Glutamatergic neuron (in vitro differentiated cells): Measurements from ENCODE around the gene SUPT6H. TPM values are rescaled to one million over a fixed set of nuclear protein-coding genes. Genes with fewer than 3 reads are reported as not detected.
A peak's percentile ranks its signal among the peaks of the same experiment; 100 is the strongest.

Source experiments
- DNase-seq: peaks from one replicate; pipeline ENCODE4 v3.0.0; 2022
- H3K27ac Mint-ChIP-seq: one replicate; pipeline ENCODE4 v1.8.0; 2020; ENCODE audit warnings: mild to moderate bottlenecking, mixed read lengths, inconsistent platforms; ENCODE audit not compliant: unreplicated experiment
- H3K27me3 Mint-ChIP-seq: one replicate; pipeline ENCODE4 v1.8.0; 2020; ENCODE audit warnings: mild to moderate bottlenecking, moderate library complexity, mixed read lengths, inconsistent platforms; ENCODE audit not compliant: unreplicated experiment
- H3K36me3 Mint-ChIP-seq: one replicate; pipeline ENCODE4 v1.8.0; 2020; ENCODE audit warnings: mild to moderate bottlenecking, mixed read lengths, inconsistent platforms; ENCODE audit not compliant: unreplicated experiment
- H3K4me1 Mint-ChIP-seq: one replicate; pipeline ENCODE4 v1.8.0; 2020; ENCODE audit warnings: mild to moderate bottlenecking, low read depth, mixed read lengths, inconsistent platforms; ENCODE audit not compliant: unreplicated experiment
- H3K4me3 Mint-ChIP-seq: one replicate; pipeline ENCODE4 v1.8.0; 2020; ENCODE audit warnings: mild to moderate bottlenecking, mixed read lengths, inconsistent platforms; ENCODE audit not compliant: unreplicated experiment
- H3K9me3 Mint-ChIP-seq: one replicate; pipeline ENCODE4 v1.8.0; 2020; ENCODE audit warnings: mild to moderate bottlenecking, moderate library complexity, mixed read lengths, inconsistent platforms; ENCODE audit not compliant: unreplicated experiment
- CTCF ChIP-seq: fragments of 200-600 bp; sonication (generic); IDR thresholded peaks from one replicate; pipeline ENCODE4 v1.5.0; 2021; ENCODE audit not compliant: partially characterized antibody, unreplicated experiment
- total RNA-seq: library from RNA; stranded (reverse); fragmentation: NEBNext Ultra II Directional; extraction: Animal tissue kit (Norgen Biotek cat#: 25700); gene quantifications from one replicate; pipeline ENCODE4 v1.2.1, GENCODE V29; 2021; ENCODE audit not compliant: unreplicated experiment

The SUPT6H gene
- total RNA-seq, 1 donor from 2014 or later: 108 TPM

GRCh38 chr17:28700278-28700677, 38.3 kb downstream of the SUPT6H start:
- Mint-ChIP-seq H3K36me3 (peaks cover 6% of the 10 kb centered on the region), H3K4me1 (no peaks in the 10 kb centered on the region), H3K4me3 (no peak overlapping the region), H3K9me3 (peaks cover 4% of the 10 kb centered on the region), H3K27me3 (peaks cover 8% of the 10 kb centered on the region), H3K27ac (no peak overlapping the region)
- TF ChIP-seq CTCF: no peak
- no peak for DNase-seq

GRCh38 chr17:28700830-28701492, 39.0 kb downstream of the SUPT6H start:
- H3K27me3 Mint-ChIP-seq: peaks cover 10% of the 10 kb centered on the region
- peak overlapping the region; percentile 52 for H3K27ac Mint-ChIP-seq
- TF ChIP-seq CTCF: no peak
- no peak overlapping the region for H3K4me3 Mint-ChIP-seq
- DNase-seq: no peak
- H3K36me3 Mint-ChIP-seq: peaks cover 6% of the 10 kb centered on the region
- H3K4me1 Mint-ChIP-seq: no peaks in the 10 kb centered on the region
- H3K9me3 Mint-ChIP-seq: peaks cover 4% of the 10 kb centered on the region

- Mint-ChIP-seq H3K4me3 (no peak overlapping the region), H3K9me3 (peaks cover 5% of the 10 kb centered on the region), H3K4me1 (peaks cover 1% of the 10 kb centered on the region), H3K36me3 (peaks cover 6% of the 10 kb centered on the region), H3K27ac (peak overlapping the region; percentile 9), H3K27me3 (peaks cover 15% of the 10 kb centered on the region)
- no peak for TF ChIP-seq CTCF
- DNase-seq: no peak
Observed at GRCh38 chr17:28702026-28702751, 40.2 kb downstream of the SUPT6H start.

- DNase-seq: no peak
- Mint-ChIP-seq H3K4me3 (no peak overlapping the region), H3K27ac (peak overlapping the region; percentile 9), H3K4me1 (peaks cover 6% of the 10 kb centered on the region), H3K36me3 (peaks cover 6% of the 10 kb centered on the region), H3K9me3 (peaks cover 10% of the 10 kb centered on the region), H3K27me3 (peaks cover 19% of the 10 kb centered on the region)
- TF ChIP-seq CTCF: no peak
Observed at GRCh38 chr17:28702752-28703150, 40.7 kb downstream of the SUPT6H start.
